Smooth muscle cell (in vitro differentiated cells): ENCODE data around the gene ATG14. TPM values are rescaled to one million over a fixed set of nuclear protein-coding genes. Genes with fewer than 3 reads are reported as not detected.

ENCODE experiments used
- DNase-seq: peaks from one replicate; lab custom pipeline; 2025; ENCODE audit not compliant: unreplicated experiment; lab: John Stamatoyannopoulos, UW
- H2AFZ ChIP-seq: fragments of 200-600 bp; sonication (generic); 2 replicates; pipeline ENCODE4 v1.6.0; 2016; ENCODE audit warnings: antibody characterized with exemption, low read depth, mild to moderate bottlenecking
- H3F3A ChIP-seq: fragments of 200-600 bp; sonication (generic); 2 replicates; pipeline ENCODE4 v1.6.0; 2017; ENCODE audit warnings: antibody characterized with exemption, low read depth
- H3K27ac ChIP-seq: fragments of 200-600 bp; sonication (generic); 2 replicates; pipeline ENCODE4 v1.5.1; 2016; ENCODE audit warnings: low read depth, mild to moderate bottlenecking
- H3K27me3 ChIP-seq: fragments of 200-600 bp; sonication (generic); 2 replicates; pipeline ENCODE4 v1.6.1; 2016; ENCODE audit warnings: low read depth, mild to moderate bottlenecking
- H3K36me3 ChIP-seq: fragments of 200-600 bp; sonication (generic); 2 replicates; pipeline ENCODE4 v1.5.1; 2016; ENCODE audit warnings: low read depth
- H3K4me1 ChIP-seq: fragments of 200-600 bp; sonication (generic); 2 replicates; pipeline ENCODE4 v1.5.1; 2016; ENCODE audit warnings: low read depth
- H3K4me2 ChIP-seq: fragments of 200-600 bp; sonication (generic); 2 replicates; pipeline ENCODE4 v1.6.0; 2016; ENCODE audit warnings: mild to moderate bottlenecking
- H3K4me3 ChIP-seq: fragments of 200-600 bp; sonication (generic); 2 replicates; pipeline ENCODE4 v1.5.1; 2016; ENCODE audit warnings: mild to moderate bottlenecking
- H3K79me2 ChIP-seq: fragments of 200-600 bp; sonication (generic); 2 replicates; pipeline ENCODE4 v1.6.0; 2016; ENCODE audit warnings: low read depth, mild to moderate bottlenecking
- H3K9ac ChIP-seq: fragments of 200-600 bp; sonication (generic); 2 replicates; pipeline ENCODE4 v1.6.0; 2016; ENCODE audit warnings: low read depth
- H3K9me3 ChIP-seq: fragments of 200-600 bp; sonication (generic); replicated peaks from 2 replicates; pipeline ENCODE4 v1.5.1; 2016; ENCODE audit warnings: low read depth
- H4K20me1 ChIP-seq: fragments of 200-600 bp; sonication (generic); 2 replicates; pipeline ENCODE4 v1.6.0; 2016; ENCODE audit warnings: low read depth
- CTCF ChIP-seq: fragments of 200-600 bp; sonication (generic); IDR thresholded peaks from 2 replicates; pipeline ENCODE4 v1.5.1; 2017; ENCODE audit warnings: borderline replicate concordance, mild to moderate bottlenecking, antibody characterized with exemption; ENCODE audit not compliant: insufficient read depth, poor library complexity, severe bottlenecking
- WGBS: methylation state at CpG from one replicate; pipeline ENCODE4 v1.1.7; 2016; ENCODE audit warnings: low lambda C conversion rate; 5-methylcytosine and 5-hydroxymethylcytosine counted together
- polyA plus RNA-seq: library from polyadenylated mRNA; unstranded; fragments of >200 nt; fragmentation: Nextera tagmentation; extraction: Ambion mirVana; gene quantifications from 2 replicates; pipeline ENCODE4 v1.2.1, GENCODE V29; 2016
- total RNA-seq: library from RNA; depleted of rRNA; stranded (reverse); fragments of >200 nt; gene quantifications from 2 replicates; pipeline ENCODE4 v1.2.3, GENCODE V29; 2014

Gene ATG14
- total and polyA plus RNA-seq, 2 experiments from 2014 or later = 3.2 to 11.6 TPM

- Histone ChIP-seq H3K27ac (no peak overlapping the region), H3K4me2 (no peak overlapping the region), H2AFZ (no peak overlapping the region), H3K9ac (no peak overlapping the region), H3F3A (no peaks in the 10 kb centered on the region), H3K4me1 (no peaks in the 10 kb centered on the region), H3K27me3 (peaks cover 20% of the 10 kb centered on the region), H3K36me3 (no peaks in the 10 kb centered on the region), H3K9me3 (no peaks in the 10 kb centered on the region), H4K20me1 (no peaks in the 10 kb centered on the region), H3K4me3 (no peak overlapping the region), H3K79me2 (no peaks in the 10 kb centered on the region)
- 97% methylated on average over 1 of the region's 1 CpG for WGBS
- DNase-seq = no peak
- no peak for TF ChIP-seq CTCF
Measured at GRCh38 chr14:55419663-55420062, 8.0 kb upstream of the ATG14 start.

- Histone ChIP-seq H3K79me2 (no peaks in the 10 kb centered on the region), H3K4me3 (no peak overlapping the region), H3K9ac (no peak overlapping the region), H3K9me3 (no peaks in the 10 kb centered on the region), H3K36me3 (no peaks in the 10 kb centered on the region), H3F3A (no peaks in the 10 kb centered on the region), H2AFZ (no peak overlapping the region), H4K20me1 (no peaks in the 10 kb centered on the region), H3K27me3 (peaks cover 23% of the 10 kb centered on the region), H3K4me1 (no peaks in the 10 kb centered on the region), H3K27ac (no peak overlapping the region), H3K4me2 (no peak overlapping the region)
- TF ChIP-seq CTCF = no peak
- 77% methylated on average over 6 of the region's 6 CpGs for WGBS
- no peak for DNase-seq
Measured at GRCh38 chr14:55418411-55418810, 6.8 kb upstream of the ATG14 start.

GRCh38 chr14:55417955-55418354 lies 6.3 kb upstream of the ATG14 start:
- Histone ChIP-seq H3K27ac (no peak overlapping the region), H3K4me3 (no peak overlapping the region), H3K9ac (no peak overlapping the region), H3K4me2 (no peak overlapping the region), H3K79me2 (no peaks in the 10 kb centered on the region), H2AFZ (no peak overlapping the region), H3K4me1 (no peaks in the 10 kb centered on the region), H4K20me1 (no peaks in the 10 kb centered on the region), H3K9me3 (no peaks in the 10 kb centered on the region), H3F3A (no peaks in the 10 kb centered on the region), H3K36me3 (no peaks in the 10 kb centered on the region), H3K27me3 (peaks cover 23% of the 10 kb centered on the region)
- DNase-seq = no peak
- TF ChIP-seq CTCF = no peak

GRCh38 chr14:55416866-55417265 lies 5.2 kb upstream of the ATG14 start:
- Histone ChIP-seq H3K36me3 (no peaks in the 10 kb centered on the region), H3K4me3 (no peak overlapping the region), H3K79me2 (no peaks in the 10 kb centered on the region), H4K20me1 (no peaks in the 10 kb centered on the region), H3K4me2 (no peak overlapping the region), H3F3A (no peaks in the 10 kb centered on the region), H3K27ac (no peak overlapping the region), H3K4me1 (peaks cover 10% of the 10 kb centered on the region), H3K9me3 (no peaks in the 10 kb centered on the region), H3K27me3 (peaks cover 23% of the 10 kb centered on the region), H3K9ac (no peak overlapping the region), H2AFZ (no peak overlapping the region)
- peak; percentile 44 for TF ChIP-seq CTCF
- 38% methylated on average over 5 of the region's 5 CpGs for WGBS
- DNase-seq = no peak
